Upper lobe of left lung (tissue), 4 donors: ENCODE data around the gene C14orf119.
A peak's percentile ranks its signal among the peaks of the same experiment; 100 is the strongest.

Experiments used
- EP300 ChIP-seq, 4 donors: sonication (generic); formaldehyde crosslinking; IDR thresholded peaks; one replicate each; pipeline ENCODE4 v1.5.1; 2017; ENCODE audit warnings: antibody characterized with exemption in 4 of 4, control low read depth in 2 of 4
- POLR2A ChIP-seq, 4 donors: fragments of 450-650 bp; IDR thresholded peaks; one replicate each; pipeline ENCODE4 v1.5.1; 2016 to 2017; ENCODE audit warnings: antibody characterized with exemption in 4 of 4, mild to moderate bottlenecking in 2 of 4
- TF ChIP-seq, protein P1 (sequence below), 6 experiments: fragments of 450-650 bp in 4 of 6; fragments of 200-600 bp in 2 of 6; sonication (generic) in 2 of 6; IDR thresholded peaks; one replicate each; pipeline ENCODE4 v1.5.1; 2016 to 2019; ENCODE audit warnings: antibody characterized with exemption in 6 of 6

DNA sequence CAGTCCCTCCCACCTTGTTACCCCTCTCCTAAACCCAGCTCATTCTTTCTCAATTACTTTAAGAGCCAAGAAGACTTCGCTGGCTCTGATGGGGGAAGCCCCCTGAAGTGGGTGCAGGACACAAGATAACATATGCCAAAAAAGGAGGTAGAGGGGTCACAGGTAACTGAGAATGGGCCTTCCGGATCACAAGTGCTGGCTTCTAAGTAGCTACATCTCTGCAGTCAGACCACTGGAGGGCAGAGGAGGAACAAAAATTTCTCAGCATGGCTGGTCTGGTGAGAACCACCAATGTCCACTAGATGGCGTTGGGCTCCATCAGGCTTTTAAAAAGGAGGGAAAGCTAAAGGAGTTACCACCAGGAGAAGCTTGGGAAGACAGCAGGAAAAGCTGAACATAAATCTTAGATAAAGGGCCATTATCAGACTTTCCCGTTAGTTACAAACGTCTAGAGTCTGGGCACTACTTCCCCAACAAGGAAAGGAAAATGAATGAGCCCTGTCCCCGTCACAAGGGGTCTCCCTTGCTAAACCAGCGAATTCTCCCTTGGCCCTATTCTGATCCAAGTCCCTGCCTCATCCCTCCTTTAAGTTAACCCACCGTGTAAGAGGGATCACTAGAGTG, 26.4 kb upstream of the C14orf119 start:
- no peak for TF ChIP-seq EP300 (IDR thresholded peaks at IDR 0.05)
- TF ChIP-seq, protein P1, sequence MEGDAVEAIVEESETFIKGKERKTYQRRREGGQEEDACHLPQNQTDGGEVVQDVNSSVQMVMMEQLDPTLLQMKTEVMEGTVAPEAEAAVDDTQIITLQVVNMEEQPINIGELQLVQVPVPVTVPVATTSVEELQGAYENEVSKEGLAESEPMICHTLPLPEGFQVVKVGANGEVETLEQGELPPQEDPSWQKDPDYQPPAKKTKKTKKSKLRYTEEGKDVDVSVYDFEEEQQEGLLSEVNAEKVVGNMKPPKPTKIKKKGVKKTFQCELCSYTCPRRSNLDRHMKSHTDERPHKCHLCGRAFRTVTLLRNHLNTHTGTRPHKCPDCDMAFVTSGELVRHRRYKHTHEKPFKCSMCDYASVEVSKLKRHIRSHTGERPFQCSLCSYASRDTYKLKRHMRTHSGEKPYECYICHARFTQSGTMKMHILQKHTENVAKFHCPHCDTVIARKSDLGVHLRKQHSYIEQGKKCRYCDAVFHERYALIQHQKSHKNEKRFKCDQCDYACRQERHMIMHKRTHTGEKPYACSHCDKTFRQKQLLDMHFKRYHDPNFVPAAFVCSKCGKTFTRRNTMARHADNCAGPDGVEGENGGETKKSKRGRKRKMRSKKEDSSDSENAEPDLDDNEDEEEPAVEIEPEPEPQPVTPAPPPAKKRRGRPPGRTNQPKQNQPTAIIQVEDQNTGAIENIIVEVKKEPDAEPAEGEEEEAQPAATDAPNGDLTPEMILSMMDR (IDR thresholded peaks at IDR 0.05): peak; percentile 88 to 95 (median 93)
- no peak for TF ChIP-seq POLR2A (IDR thresholded peaks at IDR 0.05)
